GM19455 (cell line): Measurements from ENCODE around the gene FAM186B.

Experiments used
- ATAC-seq: cut with Tn5 transposase; IDR thresholded peaks from one replicate; pipeline ENCODE4 v1.9.1; 2021; ENCODE audit not compliant: unreplicated experiment

Gene FAM186B

DNA sequence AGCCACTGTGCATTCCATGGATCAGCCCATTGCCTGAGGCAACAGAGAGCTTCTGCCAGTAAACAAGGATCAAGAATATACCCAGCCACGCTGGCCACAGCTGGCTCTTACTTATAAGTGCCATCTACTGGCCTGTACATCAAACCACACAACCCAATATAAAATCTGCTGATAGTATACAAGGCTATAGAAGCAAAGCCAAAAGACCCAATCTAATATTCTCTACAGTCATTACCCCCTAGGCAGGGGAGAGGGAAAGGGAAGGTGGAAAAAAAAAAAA, 4.4 kb upstream of the FAM186B start:
- ATAC-seq: no peak

DNA sequence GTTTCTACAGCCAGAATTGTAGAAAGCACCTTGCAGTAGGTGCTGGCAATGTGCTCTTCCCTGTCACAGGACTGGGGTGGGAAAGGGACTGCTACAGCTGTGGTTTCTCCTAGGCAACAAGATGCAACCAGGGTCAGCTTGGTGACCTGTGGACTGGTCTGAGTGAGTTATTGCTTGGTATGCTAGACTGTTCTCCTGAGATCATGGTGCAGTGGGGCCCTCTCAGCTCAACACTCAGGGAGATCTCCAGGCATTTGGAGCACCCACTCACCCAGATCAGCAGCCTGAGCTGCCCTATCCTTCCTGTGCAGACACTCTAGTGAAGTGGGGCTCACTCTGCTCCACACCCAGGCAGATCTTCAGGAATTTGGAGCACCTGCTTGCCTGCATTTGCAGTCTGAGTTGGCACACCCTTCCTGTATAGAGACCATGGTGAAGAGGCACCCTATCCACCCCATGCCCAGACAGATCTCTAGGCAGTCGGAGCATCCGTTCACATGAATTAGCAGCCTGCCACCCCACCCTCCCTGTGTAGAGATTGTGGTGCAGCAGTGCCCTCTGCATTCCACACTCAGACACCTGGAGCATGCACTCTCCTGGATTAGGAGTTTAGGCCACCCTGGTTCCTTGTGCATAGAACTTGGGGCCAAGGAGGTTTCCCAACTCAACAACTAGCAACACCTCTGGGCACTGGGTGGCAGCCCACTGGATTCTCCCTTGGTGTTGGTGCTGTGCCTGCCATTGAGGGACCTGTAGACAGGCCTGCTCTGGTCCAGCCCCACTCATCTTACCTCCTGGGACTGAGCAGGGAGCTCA, 3.8 kb upstream of the FAM186B start:
- no peak for ATAC-seq

DNA sequence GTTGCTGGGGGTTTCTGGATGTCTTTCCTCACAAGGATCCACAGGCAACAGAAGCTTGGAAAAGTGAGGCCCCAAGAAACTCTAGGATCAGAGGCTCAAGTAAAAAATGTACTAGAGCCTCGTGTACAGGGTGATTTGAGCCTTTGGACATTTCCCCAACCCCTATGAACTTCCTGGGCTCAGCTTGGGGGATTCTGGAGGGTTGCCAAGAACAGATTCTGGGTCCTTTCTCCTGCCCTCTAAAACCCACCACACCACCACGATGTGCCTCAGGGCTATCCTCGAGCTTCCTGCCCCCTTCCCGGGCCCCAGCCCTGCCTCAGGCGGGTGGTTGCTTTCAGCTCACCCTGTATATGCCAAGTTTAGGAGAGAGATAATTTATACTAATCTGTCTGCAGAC, 583 bp downstream of the FAM186B start:
- ATAC-seq: no peak

DNA sequence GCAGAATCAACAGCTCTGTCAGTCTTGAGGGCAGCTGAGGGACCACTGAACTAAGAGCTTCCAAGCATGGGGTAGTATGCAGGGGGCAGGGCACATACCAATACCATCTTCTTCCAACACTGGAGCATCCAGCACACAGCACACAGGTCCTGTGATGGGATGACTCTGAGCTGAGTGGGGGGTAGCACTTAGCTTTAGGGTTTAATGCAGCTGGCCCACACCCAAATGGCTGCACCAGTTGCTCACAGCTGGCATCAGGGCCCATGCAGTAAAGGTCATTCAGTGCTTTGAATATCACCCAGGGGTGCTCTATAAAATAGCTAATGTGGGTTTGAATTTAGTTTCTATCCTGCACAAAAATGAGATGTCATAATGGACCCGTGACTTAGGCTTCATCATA, 1.7 kb downstream of the FAM186B start:
- ATAC-seq: no peak

DNA sequence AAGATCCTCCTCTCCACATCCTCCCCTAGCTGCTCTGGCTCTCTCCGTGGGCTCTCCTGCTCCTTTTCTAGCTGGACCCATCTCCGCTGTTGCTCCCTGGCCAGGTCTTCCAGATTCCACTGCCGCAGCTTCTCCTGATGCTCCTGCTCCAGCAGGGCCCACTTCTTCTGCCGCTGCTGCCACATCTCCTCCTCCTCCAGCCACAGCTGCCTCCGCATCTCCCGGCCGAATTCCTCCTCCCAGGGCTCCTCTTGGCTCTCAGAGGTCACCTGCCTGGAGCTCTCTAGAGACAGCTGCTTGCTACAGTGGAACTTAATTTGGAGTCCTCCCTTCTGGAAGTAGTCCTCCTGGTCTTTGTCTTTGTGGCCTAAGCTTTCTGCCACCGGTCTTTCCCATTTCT, 5.5 kb downstream of the FAM186B start:
- no peak for ATAC-seq

DNA sequence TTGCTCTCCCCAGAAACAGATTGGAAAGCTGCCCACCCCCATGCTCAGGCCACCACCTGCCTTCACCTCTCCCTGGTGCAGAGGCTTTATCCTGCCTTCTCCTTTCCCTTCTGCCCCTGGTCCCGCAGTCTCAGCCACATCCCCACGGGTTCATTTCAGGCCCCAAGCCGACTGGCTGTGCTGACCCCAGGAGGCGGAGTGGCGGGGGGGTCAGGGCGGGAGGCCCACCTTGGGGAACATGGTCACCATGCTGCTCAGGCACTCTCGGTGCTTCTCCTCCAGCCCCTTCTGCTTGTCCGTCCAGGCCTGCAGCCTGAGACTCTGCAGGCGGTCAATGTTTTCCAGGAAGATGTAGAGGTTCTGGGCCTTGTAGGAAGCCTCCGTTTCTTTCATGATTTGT, 6.9 kb downstream of the FAM186B start:
- ATAC-seq: no peak

DNA sequence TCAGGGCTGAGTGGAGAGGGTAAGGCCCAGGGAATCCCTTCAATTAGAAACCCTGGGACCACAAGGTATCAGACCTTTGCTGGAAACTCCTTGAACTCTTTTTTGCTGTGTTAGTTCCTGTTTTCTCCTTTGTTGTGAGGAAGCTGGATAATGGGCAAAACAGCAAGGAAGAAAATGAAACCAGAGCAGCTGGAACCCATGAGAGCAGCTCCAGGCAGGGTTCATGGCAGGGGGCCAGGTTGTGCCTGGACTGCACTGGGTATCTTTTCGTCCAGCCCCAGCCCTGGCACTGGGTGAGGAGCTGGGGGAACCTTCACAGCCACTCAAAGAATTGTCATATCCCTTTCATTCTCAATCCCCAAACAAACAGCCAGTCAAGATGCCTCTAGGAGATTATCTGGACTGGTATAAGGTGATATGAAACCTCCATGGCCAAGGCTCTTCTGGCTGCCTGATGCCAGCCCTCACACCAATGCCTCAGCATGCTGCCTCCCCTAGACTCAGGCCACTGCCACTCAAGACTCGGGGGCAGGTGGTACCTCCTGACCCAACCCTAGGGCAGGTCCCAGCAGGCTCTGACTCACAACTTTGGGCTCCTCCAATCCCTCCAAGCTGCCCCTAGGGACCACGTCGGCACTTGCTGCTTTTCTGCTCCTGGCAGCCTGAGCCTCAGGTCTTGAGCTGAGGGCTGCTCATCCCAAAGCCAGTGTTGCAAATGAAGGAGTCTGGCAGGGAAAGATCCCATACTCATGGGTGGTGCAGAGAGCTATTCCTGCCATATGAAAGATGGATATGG, 16.5 kb downstream of the FAM186B start:
- no peak for ATAC-seq

DNA sequence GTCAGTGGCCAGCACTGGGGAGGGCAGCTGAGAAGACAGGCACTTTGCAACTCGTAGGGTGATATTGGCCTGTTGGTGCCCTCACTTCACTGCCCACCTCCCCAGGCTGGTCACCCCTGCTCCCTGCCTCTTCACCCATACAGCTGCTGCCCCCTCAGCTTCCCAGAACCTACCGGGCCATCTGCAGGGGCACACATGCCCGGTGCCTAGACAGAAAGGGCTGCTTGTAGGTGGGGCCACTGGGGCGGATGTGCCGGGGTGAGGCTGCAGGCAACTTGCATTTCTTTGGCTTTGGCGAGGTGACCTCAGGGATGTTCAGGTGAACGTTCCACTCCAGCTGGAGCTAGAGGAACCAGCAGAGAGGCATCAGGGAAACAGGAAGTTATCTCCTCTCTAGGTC, 17.2 kb downstream of the FAM186B start:
- ATAC-seq: no peak

DNA sequence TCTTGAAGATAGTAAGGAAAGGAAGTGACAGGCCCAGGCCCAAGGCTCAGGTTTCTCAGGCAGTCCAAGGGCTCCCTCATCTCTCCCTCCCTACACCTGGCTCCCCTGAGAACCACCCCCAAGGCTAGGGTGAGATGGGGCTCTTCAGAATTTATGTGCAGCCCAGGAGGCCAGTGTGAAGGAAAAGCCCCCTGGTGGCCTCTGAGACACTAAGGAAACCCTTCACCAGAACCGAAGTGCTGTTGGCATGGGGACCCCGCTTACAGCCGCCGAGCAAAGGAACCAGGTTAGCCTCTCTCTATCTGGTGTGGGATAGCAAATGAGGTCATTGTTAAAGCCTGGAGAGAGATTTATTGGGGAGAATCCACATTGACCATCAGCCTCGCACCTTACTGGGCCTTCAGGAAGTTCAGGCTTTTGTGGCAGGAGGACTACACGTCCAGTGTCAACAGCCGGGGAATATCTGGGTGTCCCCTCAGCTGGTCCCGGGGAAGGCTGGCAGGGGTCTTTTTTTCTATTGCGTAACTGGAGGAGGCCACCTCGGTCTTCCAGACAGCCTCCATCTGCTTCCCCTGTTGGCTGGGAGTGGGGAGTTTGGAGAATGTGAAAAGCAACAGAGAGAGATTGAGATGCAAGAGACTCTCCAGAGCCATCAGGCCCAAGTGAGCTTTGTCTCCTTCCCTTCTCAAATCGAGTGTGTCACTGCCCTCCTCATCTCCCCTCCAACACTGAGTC, 18.1 kb downstream of the FAM186B start:
- no peak for ATAC-seq

DNA sequence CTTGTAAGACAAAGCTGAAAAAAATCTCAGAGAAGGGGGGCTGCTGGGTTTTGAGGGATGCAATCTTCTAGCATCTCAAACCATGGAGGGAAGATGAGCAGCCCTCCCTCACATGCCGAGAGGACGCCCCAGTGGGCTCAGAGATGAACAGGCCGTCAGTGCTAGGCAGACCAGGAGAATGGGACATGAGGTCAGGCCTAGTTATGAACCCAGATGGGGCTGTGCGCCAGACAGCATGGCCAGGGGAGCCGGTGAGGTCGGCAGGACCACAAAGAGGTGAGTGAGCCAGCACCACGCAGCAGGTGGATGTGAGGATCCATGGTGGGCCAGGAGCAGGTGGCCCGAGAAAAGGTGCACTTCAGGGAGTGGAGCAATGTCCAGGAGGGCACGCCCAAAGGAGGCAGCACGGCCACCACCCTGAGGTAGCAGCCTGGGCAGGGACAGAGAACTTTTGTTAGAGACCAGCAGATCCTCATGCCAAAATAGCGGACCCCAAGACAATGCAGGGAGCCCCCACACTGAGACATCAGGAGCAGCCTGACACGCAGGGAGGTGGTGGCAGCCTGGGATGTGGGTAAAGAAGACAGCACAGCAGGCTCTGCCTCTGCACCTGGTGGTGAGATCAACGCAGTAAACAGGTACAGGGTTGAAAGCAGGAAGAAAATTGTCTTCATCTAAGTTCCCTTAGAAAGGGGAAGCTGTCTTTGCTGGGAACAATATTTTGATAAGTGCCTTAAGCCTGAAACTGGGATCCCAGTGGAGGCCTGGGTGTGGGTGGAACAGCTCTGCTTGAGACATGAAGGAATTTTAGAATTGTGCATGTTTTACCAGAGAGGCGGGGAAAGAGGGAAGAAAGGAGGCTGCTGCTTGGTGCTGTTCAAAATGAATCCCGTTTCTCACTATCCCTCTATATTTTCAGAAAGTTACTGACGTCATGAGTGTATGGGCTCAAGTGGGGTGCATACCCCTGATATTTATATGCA, 19.7 kb downstream of the FAM186B start:
- ATAC-seq: no peak

DNA sequence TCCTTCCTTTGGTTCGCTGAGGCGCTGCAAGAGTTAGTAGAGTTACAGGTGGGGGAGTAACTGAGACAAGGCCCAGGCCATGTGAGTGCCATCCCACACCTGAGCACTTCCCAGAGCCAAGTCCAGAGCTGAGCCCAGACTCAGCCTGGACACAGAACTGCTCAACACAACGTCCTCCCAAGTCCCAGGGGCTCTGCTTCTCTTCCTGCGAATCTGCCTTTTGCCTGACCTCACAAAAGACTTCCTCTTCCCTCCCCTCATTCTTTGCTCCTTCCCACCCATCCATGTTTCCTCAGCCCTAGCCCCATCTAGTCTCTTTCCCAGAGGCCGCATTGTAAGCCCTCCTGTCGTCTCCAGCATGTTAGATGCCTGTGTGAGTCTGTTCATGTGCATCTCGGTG, 20.8 kb downstream of the FAM186B start:
- no peak for ATAC-seq

DNA sequence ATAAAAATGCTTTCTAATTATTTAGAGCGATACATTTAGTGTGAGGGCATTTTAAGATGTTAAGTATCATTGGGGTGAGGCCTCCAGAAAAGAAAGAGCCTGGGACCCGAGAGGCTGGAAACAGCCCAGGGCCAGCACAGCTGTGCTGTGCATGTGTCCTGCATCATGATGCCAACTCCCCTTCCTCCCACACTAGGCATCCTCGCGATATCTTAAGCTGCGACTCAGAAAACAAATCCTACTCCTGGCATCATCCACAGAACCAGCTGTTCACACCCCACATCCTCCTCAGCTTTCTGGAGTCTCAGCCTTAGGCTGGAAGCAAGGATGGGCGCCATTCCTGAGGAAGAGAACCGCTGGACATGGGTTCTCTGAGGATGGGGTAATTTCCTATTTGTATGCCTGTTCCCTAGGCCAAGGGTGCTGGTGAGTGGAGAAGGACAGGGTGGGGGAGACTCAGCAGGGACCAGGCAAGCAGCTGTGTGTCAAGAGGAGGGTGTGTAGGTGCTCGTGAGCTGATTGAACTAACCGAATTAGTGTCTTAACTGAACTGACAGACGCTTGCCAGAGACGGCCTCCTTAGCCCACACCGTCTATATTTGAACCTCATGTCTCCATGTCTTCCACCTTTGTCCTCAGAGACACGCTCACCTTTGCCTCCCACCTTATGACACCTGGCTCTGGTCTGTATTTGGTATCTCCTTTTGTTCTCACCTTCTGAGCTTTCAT, 21.9 kb downstream of the FAM186B start:
- no peak for ATAC-seq

DNA sequence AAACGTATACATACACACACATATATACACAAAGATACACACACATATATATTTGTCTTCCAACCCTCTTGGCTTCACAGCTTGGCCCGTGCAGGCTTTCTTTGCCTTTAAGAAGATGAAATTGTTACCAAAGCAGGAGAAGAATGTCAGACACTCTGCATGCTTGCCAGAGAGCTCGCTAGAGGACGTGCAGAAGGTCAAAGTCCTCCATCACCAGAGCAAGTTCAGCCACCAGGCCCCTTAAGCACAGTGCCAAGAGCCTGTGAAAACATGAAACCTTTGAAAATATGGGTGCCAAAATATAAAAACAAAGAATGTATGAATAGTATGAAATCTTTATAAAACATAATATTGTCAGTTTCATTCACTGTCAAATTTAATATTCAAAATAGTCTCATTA, 22.6 kb downstream of the FAM186B start:
- no peak for ATAC-seq

DNA sequence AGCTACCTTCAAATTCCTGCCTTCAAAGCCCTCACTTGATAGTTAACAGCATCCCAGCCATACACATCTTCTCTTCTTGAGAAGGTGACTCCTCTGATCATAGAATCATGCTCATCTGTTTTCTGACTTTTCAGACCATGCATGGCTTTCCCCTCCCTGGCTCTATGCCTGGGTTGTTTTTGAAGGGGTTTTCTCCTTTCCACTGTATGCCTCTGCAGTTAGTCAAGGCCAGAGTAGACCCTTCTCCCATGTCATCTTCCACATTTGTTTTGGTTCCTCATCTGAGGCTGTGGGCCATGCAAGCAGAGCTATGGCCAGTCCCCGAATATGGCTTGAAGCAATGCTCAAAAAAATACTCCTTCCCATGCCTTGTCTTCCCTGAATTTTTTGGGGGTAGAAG, 23.2 kb downstream of the FAM186B start:
- no peak for ATAC-seq

DNA sequence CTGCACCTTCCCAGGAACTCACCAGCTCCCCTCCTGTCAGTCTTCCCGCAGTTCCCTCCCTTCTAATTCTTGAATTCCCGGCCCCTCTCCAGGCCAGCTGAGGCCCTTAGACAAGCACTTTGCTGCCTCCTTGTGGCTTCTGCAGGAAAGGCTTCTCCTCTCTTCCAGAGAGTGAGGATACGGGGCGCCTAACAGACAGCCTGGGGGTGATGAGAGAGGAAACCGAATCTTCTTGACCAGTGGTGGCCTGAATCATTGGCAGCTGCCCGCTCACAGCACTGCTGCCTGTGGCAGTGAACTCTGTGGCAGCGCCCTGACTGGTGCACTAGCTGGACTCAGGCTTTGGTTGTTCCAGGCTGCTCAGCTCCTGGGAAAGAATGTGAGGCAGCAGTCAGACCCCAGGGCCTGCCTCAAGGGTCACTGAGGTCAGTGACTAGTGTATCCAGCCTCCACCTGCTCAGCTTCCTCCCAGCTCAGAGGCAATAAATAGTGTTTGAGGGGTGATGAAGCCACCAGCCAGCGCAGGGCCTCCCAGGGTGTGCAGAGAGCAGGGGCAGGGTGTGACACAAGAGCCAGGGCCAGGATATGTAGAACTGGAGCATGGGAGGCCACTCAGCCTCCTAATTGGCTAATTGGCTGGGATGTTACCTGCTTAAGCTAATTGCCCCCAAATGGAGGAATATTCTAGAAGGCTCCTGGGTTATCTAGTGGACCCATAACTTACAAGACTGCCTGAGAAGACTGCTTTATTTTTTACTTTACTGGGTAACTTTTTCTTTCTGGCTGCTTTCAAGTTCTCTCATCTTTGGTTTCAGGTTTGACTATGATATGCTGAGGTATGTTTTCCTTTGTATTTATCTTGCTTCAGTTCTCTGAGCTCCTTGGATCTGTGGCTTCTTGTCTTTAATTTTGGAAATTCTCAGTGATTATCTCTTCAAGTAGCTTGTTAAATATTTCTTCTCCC, 24.6 kb downstream of the FAM186B start:
- no peak for ATAC-seq

DNA sequence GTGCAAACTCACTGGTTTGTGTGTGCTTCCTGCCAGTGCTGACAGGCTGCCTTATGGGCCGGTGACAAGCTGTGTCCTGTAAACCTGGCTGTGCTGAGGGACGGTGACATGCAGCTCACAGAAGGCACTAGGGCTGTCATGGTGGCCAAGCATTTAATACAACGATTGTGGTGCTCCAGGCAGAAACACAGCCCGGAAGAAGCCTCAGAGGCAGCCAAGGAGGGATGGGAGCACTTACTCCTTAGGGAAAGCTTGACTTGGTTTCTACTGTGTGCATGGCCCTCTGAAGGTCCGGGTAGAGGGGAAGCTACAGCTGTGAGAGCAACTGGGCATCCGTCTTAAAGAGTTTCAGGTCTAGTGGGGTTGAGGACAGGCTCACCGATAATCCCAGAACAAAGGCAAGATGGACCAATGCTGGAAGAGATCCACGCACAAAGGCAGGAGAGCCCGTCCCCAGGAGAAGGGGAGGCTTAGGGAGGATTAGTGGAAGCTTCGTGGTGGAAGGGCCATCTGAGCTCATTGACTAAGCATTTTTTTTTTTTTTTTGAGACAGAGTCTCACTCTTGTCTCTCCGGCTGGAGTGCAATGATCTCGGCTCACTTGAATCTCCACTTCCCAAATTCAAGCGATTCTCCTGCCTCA, 26.8 kb downstream of the FAM186B start:
- ATAC-seq: no peak

DNA sequence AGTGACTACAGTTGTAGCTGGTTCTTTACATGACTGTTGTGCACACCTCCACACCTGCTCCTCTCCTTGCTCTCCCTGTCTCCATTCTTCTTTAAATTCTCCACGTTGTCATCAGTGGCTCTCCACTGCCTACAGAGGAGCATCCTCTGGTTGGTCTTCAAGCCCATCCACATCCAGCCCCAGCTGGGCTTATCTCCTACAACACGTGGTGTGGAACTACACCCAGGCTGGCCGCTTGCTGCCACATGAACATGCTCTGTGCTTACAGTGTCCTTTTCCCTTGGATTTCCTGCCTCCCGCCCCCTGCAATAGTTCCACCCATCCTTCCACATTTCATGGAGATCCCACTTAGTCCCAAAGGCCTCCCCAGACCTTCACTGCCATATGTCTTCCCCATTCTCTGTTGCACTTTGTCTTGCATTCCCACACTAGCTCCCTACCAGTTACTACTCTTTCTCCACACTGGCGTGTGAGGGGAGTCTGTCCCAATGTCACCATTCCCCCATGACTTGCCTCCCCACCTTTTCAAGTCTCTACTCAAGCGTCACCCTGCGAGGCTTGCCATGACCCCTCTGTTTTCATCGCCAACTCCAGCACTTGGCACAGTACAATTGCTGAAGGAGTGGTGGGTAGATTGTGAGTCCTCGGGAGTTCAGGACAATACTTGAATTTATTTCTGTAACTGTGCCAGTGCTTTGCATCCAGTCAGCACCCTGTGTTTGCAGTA, 27.7 kb downstream of the FAM186B start:
- ATAC-seq: no peak
